Kidney glomerular epithelial cell (primary cell): Measurements from ENCODE around the gene ASB9.
"Not testable (repeated sequence)": the region's sequence is repeated elsewhere in the genome, so short reads cannot be mapped to it uniquely, and the experiment has no call there.

Source experiments
- DNase-seq: peaks from one replicate; lab custom pipeline; 2025; lab: John Stamatoyannopoulos, UW

Gene ASB9

GRCh38 chrX:15241301-15241700 lies 28.6 kb downstream of the ASB9 start:
- no peak for DNase-seq

DNA sequence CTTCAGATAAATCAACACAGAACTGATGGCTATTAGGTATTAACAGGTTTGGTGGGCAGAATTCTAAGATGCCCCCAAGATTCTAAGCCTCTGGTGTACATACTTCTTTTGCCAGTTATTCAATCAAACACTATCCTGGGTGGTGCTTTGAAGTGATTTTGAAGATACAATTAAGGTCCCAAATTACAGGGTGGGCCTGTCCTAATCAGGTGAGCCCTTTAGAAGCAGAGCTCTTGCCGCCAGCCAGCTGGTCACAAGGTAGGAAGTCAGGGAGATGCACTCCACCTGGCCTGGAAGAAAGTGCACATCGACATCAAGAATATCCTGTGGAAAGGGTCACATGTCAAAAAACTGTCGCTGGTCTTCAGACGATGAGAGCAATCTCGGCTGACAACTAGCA lies 29.5 kb downstream of the ASB9 start:
- no peak for DNase-seq

DNA sequence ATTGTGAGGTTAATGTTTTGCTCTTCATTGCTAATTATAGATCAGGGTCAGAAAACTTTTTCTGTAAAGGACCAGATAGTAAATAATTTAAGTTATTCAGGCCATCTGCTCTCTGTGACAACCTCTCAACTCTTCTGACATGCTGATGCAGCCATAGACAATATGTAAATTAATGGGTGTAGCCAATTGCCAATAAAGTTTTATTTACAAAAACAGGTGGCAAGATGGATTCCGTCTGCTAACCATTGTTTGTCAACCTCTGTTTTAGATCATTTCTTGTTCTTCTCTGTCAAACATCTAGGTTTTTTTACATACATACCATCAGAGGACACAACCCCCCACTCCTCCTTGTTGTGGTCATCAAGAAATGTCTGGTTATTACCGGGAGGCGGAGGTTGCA lies 33.7 kb downstream of the ASB9 start:
- no peak for DNase-seq

- DNase-seq, result no peak
Measured at GRCh38 chrX:15235001-15235400, 34.9 kb downstream of the ASB9 start.

DNA sequence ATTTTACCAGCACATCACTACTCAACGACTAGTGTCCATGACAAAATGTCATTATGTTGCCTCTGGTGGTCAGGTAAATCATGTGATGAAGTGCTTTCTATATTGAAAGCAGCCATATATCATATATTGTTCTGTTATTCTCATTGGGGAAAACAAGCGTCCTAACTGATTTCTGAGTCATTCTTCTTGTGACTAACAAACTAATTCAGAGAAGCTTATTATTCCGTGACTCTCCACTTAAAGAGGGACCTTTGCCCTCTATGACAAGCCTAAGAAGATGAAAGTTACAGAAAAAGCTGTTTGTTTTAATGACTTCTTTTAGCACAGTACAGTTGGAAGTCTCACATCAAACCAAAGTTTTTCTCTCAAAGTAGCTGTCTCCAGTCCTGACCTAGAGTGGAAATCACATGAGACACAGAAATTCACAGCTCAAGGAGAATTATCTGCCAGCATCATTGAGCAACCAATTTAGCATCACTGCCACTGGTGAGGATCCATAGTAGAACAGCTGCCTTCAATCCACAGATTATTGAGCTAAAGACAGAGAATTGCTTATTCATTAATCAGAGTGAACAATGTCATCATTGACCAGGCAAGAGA lies 36.4 kb downstream of the ASB9 start:
- no peak for DNase-seq

- DNase-seq, result no peak
Measured at GRCh38 chrX:15224747-15225146, 45.1 kb downstream of the ASB9 start.

DNA sequence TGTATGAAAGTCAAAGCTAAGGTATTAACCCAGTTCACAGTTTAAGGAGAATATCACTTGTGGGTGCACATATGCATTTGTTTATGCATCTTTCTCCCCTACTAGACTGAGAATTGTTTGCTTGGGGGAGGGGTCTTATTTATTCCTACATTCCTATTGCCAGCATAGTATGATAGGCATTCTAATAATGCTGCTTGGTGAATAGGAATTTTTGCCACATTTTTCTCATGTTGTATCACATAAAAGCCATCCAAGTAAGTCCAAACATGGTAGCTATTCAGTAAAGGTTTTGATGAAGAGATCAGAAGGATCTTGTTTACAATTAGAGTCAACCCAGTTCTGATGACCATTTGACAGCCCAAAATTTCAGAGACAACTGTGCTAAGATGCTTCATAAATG lies 48.6 kb downstream of the ASB9 start:
- DNase-seq, result no peak

- no peak for DNase-seq
Measured at GRCh38 chrX:15217161-15217560, 52.7 kb downstream of the ASB9 start.

- DNase-seq, result no peak
Measured at GRCh38 chrX:15216280-15216679, 53.6 kb downstream of the ASB9 start.

DNA sequence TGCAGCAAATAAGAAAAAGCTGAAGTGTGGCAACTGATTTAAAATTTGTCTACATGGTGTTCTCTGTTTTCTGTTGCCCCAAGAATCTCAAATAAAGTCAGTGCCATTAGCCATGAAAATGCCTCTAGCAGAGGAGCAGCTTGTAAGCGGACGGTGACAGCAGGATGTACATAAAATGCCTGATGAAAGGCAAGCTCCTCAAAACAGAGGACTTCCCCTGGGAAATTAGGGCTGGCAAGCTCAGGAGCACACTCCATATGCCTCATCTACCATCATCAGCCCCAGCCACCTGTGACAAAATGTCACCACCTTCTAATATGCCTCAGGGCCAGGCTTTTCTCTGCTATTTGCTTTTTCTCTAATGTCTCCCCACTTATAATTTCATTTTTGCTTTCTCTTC lies 54.5 kb downstream of the ASB9 start:
- DNase-seq, result no peak

- no peak for DNase-seq
Measured at GRCh38 chrX:15214588-15214987, 55.3 kb downstream of the ASB9 start.

GRCh38 chrX:15209096-15209495 lies 60.8 kb downstream of the ASB9 start:
- DNase-seq, result no peak

- DNase-seq, result no peak
Measured at GRCh38 chrX:15207994-15208393, 61.9 kb downstream of the ASB9 start.

DNA sequence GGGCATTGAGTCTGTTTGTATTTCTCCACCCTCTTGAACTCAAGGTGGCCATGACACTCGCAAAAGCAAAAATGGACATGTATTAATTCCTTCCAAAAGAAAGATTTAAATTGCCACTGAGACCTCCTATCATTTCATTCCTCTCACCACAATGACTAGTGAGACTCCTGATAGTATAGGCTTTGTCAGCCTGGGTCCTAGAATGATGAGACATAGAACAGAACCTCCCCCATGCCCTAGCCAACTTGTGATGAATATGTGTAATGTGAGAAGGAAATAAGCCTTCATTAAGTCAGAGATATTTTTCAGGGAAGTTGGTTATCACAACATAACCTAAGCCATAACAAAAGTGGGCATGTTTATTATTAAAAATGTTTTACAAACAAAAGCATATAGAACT lies 62.5 kb downstream of the ASB9 start:
- DNase-seq, result no peak

- DNase-seq, result no peak
Measured at GRCh38 chrX:15206306-15206705, 63.6 kb downstream of the ASB9 start.

DNA sequence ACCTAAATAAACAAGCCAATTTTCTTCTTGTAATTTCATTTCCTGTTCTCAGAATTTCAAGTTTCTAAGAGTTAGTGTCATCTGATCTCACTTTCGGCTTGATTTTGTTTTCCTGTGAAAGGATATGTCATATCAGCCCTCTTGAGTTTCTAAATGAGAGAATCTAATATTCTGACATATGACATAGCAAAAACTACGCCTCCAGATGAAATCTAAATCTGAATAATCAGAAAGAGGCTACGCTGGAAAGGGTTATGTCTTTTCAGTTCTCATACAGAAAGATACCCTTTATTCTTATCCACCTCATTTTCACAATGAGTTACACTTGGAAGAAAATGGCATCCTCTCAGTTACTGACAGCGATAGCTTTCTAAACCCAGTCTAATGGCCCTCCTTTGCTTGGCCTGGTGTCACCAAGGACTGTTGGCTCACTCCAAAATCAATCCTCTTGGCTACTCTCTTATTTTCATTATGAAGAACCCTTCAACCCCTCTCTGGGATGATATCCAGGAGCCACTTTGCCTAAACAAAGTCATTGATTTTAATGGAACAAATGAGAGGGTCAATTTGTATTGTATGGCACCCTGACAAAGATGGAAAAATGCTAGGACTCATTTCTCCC lies 65.6 kb downstream of the ASB9 start:
- DNase-seq, result no peak

DNA sequence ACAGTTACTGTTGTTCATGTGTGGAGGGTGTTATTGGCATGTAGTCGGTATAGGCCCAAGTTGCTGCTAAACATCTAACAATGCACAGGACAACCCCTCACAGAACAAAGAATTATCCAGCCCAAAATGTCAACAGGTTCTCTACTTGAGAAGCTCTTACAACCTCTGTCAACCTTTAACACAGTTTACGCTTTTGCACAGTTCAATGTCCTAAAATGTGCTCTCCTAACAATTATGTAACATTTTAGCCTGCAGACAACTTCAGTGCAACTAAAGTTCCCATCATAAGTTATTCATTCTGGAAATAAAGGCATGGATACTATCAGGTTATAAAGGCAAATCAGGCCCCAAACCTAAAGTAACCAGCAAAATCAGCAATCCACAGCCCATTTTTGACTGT lies 66.2 kb downstream of the ASB9 start:
- DNase-seq, result no peak

GRCh38 chrX:15202454-15203177 lies 67.3 kb downstream of the ASB9 start:
- DNase-seq, result peak; percentile 27

DNA sequence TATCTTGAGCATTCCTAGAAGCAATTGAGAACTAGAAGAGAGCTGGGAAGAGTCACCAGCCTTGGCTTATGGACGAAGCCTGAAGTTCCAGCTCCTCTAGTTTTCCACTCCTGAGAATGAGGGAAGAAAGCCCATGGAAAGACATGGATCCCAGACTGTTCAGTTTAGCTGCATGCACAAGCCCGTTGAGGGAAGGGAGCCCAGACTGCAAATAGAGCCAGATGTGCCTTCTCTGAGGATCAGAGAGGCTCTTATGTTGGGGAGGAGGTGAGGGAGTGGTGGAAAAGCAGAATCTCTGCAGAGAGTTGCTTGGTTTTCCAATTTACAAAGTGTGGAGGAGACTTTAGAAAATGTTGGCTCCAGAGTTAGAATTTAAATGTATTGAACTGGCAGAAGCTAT lies 69.0 kb downstream of the ASB9 start:
- no peak for DNase-seq

DNA sequence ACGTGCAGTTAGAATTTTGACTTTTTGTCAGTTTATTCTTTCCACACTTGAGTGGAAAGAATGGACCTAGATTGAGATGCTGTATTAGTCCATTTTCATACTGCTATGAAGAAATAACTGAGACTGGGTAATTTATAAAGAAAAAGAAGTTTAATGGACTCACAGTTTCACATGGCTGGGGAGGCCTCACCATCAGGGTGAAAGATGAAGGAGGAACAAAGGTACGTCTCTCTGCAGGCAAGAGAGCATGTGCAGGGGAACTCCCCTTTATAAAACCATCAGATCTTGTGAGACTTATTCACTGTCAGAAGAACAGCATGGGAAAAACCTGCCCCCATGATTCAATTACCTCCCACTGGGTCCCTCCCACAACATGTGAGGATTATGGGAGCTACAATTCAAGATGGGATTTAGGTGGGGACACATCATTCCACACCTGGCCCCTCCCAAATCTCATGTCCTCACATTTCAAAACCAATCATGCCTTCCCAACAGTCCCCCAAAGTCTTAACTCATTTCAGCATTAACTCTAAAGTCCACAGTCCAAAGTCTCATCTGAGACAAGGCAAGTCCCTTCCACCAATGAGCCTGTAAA lies 71.2 kb downstream of the ASB9 start:
- not testable (repeated sequence) for DNase-seq

DNA sequence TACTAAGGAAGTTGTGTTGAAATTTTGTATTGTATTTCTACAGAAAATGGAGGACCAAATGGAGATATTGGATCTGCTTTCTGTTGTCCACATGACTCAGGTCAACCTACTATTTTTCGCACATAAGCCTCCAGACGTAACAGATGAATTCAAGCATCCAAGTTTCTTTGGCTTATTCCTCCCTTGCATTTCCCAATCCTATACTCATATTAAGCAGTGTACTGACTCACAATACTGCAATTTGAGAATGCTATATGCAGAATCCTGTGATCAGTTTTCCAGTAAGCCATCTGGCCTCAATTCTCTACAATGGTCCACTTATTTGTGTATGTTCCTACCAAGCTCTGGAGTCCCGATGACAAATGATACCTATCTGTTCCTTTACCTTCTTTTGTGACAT lies 75.7 kb downstream of the ASB9 start:
- no peak for DNase-seq
